ENCODE results near the gene GALNS. TPM values are rescaled to one million over a fixed set of nuclear protein-coding genes. Genes with fewer than 3 reads are reported as not detected.

GALNS gene
- total and polyA plus RNA-seq, 2 of the 13 experiments (the other 11 are each of a cell fraction or from before 2014, with no cell fraction given), result 9.2 to 9.8 TPM

DNA sequence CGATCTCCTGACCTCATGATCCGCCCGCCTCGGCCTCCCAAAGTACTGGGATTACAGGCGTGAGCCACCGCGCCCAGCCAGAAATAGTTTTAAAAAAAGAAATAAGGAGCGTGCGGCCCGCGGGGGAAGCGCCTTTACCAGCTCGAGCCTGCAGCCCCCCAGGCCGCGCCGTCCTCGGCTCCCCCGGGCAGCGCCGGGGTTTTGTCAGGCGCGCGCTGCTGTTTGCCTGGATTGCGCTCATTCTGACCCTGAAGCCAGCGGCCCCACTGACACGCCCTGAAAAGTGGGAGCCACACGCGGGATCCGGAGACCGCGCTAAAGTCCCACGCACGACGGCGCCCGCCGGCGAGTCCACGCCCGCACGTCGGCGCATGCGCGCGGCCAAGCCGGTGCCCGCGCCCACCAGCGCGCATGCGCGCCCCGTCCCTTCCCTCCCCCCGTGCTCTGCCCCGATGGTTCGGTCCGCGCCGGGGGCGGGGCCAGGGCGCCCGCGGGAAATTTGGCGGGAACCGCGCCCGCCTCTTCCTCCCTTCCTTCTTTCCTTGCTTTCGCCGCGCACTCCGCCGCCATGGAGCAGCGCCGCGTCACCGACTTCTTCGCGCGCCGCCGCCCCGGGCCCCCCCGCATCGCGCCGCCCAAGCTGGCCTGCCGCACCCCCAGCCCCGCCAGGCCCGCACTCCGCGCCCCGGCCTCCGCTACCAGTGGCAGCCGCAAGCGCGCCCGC lies 53.3 kb downstream of the GALNS start, which contains the start of gene CDT1 (continued):
- TF ChIP-seq ZNF646 (CRISPR knock-in tag; IDR thresholded peaks at IDR 0.05) (no peak), ZNF672 (CRISPR knock-in tag; IDR thresholded peaks at IDR 0.05) (no peak), THRA (CRISPR knock-in tag; IDR thresholded peaks at IDR 0.05; ENCODE audit: borderline replicate concordance) (no peak; the same call in 1 of the 2 replicates), ZNF264 (CRISPR knock-in tag; IDR thresholded peaks at IDR 0.05) (no peak; the same call in 1 of the 2 replicates), BRD4 (CRISPR knock-in tag; IDR thresholded peaks at IDR 0.05) (no peak; the same call in 1 of the 2 replicates), ZBTB37 (CRISPR knock-in tag; IDR thresholded peaks at IDR 0.05) (no peak), SOX6 (IDR thresholded peaks at IDR 0.05) (no peak), SOX6 (CRISPR knock-in tag; IDR thresholded peaks at IDR 0.05) (no peak; the same call in 1 of the 2 replicates), PAX8 (CRISPR knock-in tag; IDR thresholded peaks at IDR 0.05; ENCODE audit: borderline replicate concordance) (0 out of 2 replicates have a peak, but pooled peaks have one; percentile 82), SNAPC4 (CRISPR knock-in tag; IDR thresholded peaks at IDR 0.05) (0 out of 2 replicates have a peak, but pooled peaks have one; percentile 43)
